Measurements from ENCODE around the gene KCNIP4.

KCNIP4 gene

GRCh38 chr4:21454831-21455230 lies 493.7 kb downstream of the KCNIP4 start:
- DNase-seq (ENCODE audit: low read depth), result no peak

DNA sequence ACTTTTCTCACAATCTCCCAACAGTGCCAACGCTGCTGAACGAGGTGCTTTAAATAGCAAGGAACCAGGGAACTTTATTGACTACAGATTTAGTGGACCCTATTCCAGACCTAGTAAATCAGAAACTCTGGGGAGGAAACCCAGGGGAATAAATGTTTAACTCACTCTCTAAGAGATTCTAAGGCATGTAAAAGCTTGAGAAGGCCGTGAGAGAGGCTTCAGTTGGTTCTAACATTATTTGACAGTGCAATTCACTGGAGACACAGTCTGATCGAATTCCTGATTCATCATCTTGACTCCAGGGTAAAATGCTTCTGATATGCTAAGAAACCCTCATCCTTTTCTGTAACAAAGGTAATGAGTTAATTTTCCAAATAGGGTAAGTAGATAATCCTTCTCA lies 494.4 kb downstream of the KCNIP4 start:
- DNase-seq (ENCODE audit: low read depth), result no peak

DNA sequence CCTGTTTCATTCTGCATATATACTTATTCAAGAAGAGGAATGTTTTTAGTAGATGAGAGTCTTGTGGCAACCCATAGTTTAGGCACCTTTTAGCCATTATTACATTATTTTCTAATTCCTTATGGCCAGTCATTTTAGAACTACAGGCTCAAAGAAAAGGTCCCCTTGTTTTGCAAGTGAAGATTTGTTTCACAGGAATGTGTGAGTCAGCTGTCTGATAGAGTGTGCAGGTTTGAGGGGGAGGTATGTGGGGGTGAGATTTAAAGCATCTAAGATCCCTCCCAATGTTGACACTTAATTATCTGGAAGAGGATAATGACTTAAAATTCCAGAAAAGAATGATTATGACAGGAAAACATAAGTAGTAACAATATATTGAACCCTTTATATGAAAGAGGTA lies 495.6 kb downstream of the KCNIP4 start:
- DNase-seq (ENCODE audit: low read depth), result no peak

DNA sequence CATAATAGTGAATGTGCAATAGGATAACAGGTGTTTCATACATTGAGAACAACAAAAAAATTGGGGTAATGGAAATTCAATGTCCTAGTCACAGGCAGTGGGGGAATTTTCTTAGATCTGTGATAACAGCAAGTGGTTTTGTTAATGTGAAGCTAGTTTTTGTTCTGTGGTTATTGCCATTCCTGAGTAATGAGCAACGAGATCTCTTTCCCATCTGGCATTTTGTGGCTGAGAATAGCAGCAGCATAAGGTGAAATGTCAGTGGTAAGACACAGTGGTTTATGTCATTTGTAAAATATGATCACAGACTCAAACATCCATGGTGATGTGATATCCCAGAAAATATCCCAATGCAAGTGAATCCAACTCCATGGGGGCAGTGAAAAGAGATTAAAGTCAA lies 497.5 kb downstream of the KCNIP4 start:
- no peak for DNase-seq (ENCODE audit: low read depth)

DNA sequence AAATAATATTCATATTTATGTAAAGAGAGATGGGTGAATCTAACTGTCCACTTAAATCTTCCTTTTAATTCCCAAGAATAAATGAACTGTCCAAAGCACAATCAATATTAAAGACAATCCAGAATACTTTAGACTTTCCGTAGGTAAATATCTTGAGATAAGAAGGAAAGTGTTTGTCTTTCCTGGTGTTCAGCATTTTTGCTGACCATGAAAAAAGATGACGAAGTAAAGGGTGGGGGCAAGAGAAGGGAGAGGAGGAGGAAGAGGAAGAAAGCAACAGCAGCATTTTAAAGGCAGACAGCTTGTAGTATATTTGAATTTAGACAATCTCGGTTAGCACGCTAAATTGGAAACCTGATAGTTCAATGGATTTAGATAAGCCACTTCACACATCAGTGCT lies 498.2 kb downstream of the KCNIP4 start:
- no peak for DNase-seq (ENCODE audit: low read depth)

GRCh38 chr4:21447301-21448054 lies 501.1 kb downstream of the KCNIP4 start:
- no peak for DNase-seq (ENCODE audit: low read depth)

DNA sequence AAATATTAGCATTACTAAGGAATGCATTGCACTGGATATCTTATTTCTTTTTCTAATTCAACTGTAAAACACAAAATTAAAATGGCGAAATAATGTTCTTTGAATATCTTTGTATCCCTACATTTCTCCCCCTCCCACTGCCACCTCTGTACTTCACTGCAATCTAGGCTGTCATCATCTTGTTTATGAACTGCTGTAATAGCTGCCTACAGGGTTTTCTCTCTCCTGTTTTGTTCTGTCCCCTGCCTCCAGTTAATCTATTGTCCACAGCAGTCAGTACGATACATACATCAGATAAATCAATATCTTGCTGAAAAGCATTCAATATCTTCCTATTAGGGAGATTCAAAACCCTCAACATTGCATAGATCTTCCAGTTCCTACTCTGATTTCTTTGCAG lies 528.4 kb downstream of the KCNIP4 start:
- DNase-seq (ENCODE audit: low read depth), result no peak

- no peak for DNase-seq (ENCODE audit: low read depth)
Measured at GRCh38 chr4:21415728-21416127, 532.8 kb downstream of the KCNIP4 start.

DNA sequence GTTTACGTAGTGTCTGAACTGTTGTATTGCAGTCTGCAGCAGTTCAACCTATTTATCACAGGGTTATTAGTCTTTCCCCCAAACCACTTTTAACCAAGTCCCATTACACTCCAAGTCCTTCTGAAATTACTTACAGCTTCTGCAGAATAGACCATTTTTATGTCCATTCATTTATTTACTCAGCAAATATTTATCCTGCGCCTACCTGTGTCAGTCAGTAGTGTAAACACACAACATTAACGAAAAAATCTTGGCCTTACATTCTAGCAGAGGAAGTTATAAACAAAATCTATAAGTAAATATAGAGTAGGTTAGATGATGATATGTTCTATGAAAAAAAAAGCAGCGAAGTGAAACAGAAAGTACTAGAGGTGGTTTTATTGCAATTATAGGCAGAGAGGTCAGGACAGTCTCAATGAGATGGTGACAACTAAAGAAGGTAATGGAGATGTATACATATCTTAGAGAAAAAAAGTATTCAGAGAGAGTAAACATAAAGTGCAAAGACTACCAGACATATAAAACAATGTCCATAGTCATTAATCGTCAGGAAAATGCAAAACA lies 534.7 kb downstream of the KCNIP4 start:
- DNase-seq (ENCODE audit: low read depth), result no peak

DNA sequence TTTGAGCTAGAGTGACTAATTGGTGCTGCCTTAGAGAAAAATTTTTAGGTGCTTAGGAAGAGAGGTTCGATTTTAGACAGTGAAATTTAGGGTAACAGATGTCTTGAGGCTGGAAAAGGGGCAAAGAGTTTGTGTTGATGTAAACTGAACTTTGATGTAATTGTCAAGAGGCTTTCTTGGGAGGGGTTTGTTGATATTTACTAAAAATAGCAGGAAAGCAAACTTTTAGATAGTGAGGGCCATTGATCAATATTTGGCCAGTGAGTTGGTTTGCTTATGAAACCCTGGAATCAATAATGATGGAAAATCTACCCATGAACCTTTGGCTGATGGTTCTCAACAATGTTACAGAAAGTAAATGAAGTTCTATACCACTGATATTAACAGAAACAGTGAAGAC lies 537.5 kb downstream of the KCNIP4 start:
- no peak for DNase-seq (ENCODE audit: low read depth)

DNA sequence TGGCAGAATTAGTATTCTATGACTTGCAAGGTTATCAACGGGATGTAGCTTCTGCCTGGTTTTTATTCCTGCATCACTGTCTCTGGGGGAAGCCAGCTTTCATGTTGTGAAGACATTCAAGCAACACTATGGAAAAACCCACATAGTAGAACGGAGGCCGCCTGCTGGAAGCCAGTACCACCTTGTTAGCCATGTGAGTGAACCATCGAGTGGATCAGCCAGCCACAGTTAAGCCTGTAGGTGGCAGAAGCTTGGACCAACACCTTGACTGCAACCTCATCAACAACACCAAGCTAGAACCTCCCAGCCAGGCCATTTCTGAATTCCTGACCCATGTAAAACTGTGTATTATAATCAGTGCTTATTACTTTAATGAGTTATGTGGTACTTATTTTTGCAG lies 538.2 kb downstream of the KCNIP4 start:
- DNase-seq (ENCODE audit: low read depth), result no peak

GRCh38 chr4:21387683-21388082 lies 560.9 kb downstream of the KCNIP4 start:
- no peak for DNase-seq (ENCODE audit: low read depth)

DNA sequence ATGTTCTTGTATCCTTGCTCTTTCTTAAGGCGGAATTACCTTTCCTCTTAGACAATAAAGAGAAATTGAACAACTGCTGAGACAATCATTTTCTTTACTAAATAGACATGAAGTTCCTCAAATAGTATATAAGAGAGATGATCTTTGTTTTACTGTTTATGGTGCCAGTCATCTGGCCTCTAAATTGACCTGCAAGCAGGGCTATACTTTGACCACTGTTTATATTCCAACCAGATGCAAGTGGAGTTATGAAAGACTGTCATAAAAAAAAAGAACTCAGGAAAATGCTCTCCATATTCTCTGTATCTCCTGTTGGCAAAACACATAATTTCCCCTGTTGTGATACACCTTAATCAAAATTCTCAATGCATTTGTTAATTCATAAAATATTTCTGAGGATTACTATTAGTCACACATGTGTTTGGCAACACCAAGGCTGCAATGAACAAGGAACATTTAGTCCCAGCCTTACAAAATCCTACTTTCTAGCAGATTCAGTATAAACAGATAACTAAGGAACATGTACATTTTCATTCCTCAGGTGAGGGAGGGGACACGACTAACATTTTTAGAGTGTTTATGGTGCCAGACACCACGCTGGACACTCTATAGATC lies 562.3 kb downstream of the KCNIP4 start:
- no peak for DNase-seq (ENCODE audit: low read depth)

- DNase-seq (ENCODE audit: low read depth), result no peak
Measured at GRCh38 chr4:21385706-21386105, 562.9 kb downstream of the KCNIP4 start.

GRCh38 chr4:21384609-21385008 lies 564.0 kb downstream of the KCNIP4 start:
- no peak for DNase-seq (ENCODE audit: low read depth)

DNA sequence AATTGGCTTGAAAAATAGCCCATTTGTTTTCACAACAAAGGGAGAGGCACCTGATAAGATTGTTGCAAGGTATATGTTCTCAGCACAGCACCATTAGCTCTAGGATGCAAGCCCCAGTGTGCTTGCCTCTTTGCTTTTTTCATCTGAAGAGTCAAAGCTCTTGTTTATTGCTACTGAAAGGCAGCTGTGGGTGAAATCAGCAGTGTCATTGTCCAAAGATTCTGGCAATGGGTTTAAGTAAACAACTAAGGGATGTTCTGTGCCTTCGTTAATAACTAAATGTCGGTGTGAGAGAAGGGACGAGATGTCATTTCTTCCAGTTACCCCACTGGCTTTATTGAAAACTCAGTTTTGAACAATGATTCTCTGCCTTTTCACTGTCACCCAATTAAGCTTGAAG lies 567.7 kb downstream of the KCNIP4 start:
- no peak for DNase-seq (ENCODE audit: low read depth)

GRCh38 chr4:21377046-21377445 lies 571.5 kb downstream of the KCNIP4 start:
- no peak for DNase-seq (ENCODE audit: low read depth)

DNA sequence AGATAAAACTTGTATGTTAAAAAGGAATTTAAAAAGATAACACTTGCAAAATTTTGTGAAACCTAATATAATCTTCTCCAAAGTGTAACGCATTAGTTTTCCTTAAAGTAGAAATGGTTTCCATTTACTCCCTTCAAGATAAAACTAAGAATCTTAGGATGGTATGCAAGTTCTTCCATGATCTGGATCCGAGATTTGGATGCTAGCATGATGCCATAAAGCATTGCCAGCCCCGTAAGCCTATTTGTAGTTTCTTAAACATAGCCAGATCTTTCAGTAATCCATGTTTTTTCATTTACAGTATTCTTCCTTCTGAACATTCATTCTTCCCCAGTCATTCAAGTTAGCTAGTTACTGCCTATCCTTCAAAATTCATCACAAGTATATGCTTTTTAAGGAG lies 572.4 kb downstream of the KCNIP4 start:
- no peak for DNase-seq (ENCODE audit: low read depth)

DNA sequence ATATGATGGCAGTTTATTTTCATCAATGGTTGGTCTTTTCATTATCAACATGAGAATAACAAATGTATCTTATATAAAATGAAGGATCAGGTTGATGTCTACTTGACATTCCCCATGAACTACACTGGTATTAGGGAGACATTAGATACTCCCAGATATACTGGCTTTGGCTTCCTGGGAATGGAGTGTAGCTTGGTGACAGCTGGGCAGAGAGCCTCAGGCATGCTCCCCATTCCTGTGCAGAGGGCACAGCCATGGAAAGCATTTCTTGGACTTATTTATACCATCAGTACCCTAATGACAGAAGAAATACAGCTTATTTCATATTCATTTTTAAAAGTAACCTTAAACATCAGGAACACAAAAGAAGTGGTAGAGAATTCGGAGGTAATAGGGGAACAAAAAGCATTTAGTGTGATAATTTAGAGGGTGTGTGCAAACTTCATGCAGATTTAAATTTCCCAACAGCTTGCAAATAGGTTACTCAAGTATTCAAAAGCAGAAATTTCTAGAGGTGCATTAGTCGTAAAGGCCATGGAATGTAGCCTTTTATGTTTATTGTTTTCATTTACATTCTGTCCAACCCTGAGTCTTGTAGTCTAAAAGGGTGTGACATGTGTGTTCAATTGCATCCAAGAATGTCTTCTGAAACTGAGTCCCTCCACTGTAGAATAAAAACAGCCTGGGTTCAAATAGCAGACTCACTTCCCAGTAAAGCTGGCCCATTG lies 573.8 kb downstream of the KCNIP4 start:
- no peak for DNase-seq (ENCODE audit: low read depth)

GRCh38 chr4:21367567-21367966 lies 581.0 kb downstream of the KCNIP4 start:
- DNase-seq (ENCODE audit: low read depth), result no peak

DNA sequence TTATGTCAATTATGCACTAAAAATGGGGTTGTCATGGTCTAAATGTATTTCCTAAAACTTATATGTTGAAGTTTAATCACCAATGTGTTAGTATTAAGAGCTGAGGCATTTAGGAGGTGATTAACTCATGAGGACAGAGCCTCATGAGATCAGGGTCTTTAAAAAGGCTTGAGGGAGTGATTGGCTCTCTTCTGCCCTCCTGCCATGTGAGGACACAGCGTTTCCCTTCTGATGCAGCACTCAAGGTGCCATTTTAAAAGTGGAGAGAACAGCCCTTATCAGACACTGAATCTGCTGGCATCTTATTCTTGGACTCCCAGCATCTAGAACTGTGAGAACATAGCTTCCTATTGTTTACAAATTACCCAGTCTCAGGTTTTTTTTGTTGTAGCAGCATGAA lies 581.7 kb downstream of the KCNIP4 start:
- DNase-seq (ENCODE audit: low read depth), result no peak

GRCh38 chr4:21366312-21366711 lies 582.3 kb downstream of the KCNIP4 start:
- no peak for DNase-seq (ENCODE audit: low read depth)

GRCh38 chr4:21363701-21364100 lies 584.9 kb downstream of the KCNIP4 start:
- no peak for DNase-seq (ENCODE audit: low read depth)
